Renal pelvis (tissue), 4 donors: ENCODE results near the gene RFNG. TPM values are rescaled to one million over a fixed set of nuclear protein-coding genes. Genes with fewer than 3 reads are reported as not detected.

Experiments
- DNase-seq: peaks from one replicate; pipeline ENCODE4 v3.0.0-alpha.2; 2013
- polyA plus RNA-seq, 3 donors: library from polyadenylated mRNA; unstranded; fragments of 120-200 nt; gene quantifications; one replicate each; pipeline ENCODE4 v1.2.1, GENCODE V29; 2013; ENCODE audit not compliant: insufficient read length in 3 of 3

Gene RFNG
- polyA plus RNA-seq, 3 donors, result 49.4 to 56.6 (median 54.8) TPM

- no peak for DNase-seq
Observed at GRCh38 chr17:82004517-82005455, 46.8 kb downstream of the RFNG start.

- DNase-seq, result no peak
Observed at GRCh38 chr17:82003411-82004381, 47.9 kb downstream of the RFNG start.

- DNase-seq, result no peak
Observed at GRCh38 chr17:82001571-82002056, 50.0 kb downstream of the RFNG start.

GRCh38 chr17:82000803-82001570, 50.6 kb downstream of the RFNG start:
- DNase-seq, result no peak

- DNase-seq, result no peak
Observed at GRCh38 chr17:81999976-82000802, 51.4 kb downstream of the RFNG start.

GRCh38 chr17:81999587-81999975, 52.0 kb downstream of the RFNG start:
- DNase-seq, result no peak

GRCh38 chr17:81998691-81999438, 52.7 kb downstream of the RFNG start:
- no peak for DNase-seq

GRCh38 chr17:81998212-81998611, 53.4 kb downstream of the RFNG start:
- DNase-seq, result no peak

Other genes with a start within 250 kb of the RFNG start
- gene GCGR, start 247.7 kb downstream of the RFNG start, polyA plus RNA-seq, result 10 to 100 TPM; 11.1 to 14.0 (median 12.1) TPM
- 100 to 1,000 TPM; 102 to 124 (median 122) TPM for gene MCRIP1, start 218.5 kb downstream of the RFNG start, polyA plus RNA-seq
- gene PPP1R27, start 216.8 kb downstream of the RFNG start, polyA plus RNA-seq, result under 1 TPM in 2 of 3 donors, not detected in 1; 0.14 to 0.44 TPM
- gene P4HB, start 191.3 kb downstream of the RFNG start, polyA plus RNA-seq, result 100 to 1,000 TPM; 415 to 451 (median 445) TPM
- gene ARHGDIA, start 180.5 kb downstream of the RFNG start, polyA plus RNA-seq, result 100 to 1,000 TPM; 171 to 228 (median 216) TPM
- 10 to 100 TPM; 63.3 to 93.8 (median 83.9) TPM for gene ALYREF, start 160.2 kb downstream of the RFNG start, polyA plus RNA-seq
- gene ANAPC11, start 160.1 kb downstream of the RFNG start, polyA plus RNA-seq, result 100 to 1,000 TPM in 2 of 3 donors, 10 to 100 TPM in 1; 87.9 to 118 (median 117) TPM
- 1 to 10 TPM in 1 of 3 donors, under 1 TPM in 2; 0.71 to 1.2 (median 0.76) TPM for gene NPB, start 149.6 kb downstream of the RFNG start, polyA plus RNA-seq
- 10 to 100 TPM; 49.6 to 55.1 (median 52.9) TPM for gene PCYT2, start 140.4 kb downstream of the RFNG start, polyA plus RNA-seq
- 10 to 100 TPM; 14.0 to 21.3 (median 20.6) TPM for gene SIRT7, start 133.6 kb downstream of the RFNG start, polyA plus RNA-seq
- 10 to 100 TPM; 12.9 to 14.9 (median 13.1) TPM for gene MAFG, start 124.1 kb downstream of the RFNG start, polyA plus RNA-seq
- gene PYCR1, start 114.5 kb downstream of the RFNG start, polyA plus RNA-seq, result 10 to 100 TPM; 26.8 to 38.2 (median 31.9) TPM
- under 1 TPM; 0.17 to 0.36 (median 0.24) TPM for gene MYADML2, start 104.6 kb downstream of the RFNG start, polyA plus RNA-seq
- gene NOTUM, start 90.6 kb downstream of the RFNG start, polyA plus RNA-seq, result 1 to 10 TPM; 2.1 to 4.3 (median 2.4) TPM
- 10 to 100 TPM; 37.2 to 40.1 (median 37.4) TPM for gene ASPSCR1, start 74.2 kb downstream of the RFNG start, polyA plus RNA-seq
- gene CENPX, start 28.9 kb downstream of the RFNG start, polyA plus RNA-seq, result 10 to 100 TPM; 38.7 to 51.4 (median 48.5) TPM
- 10 to 100 TPM; 15.8 to 18.1 (median 16.6) TPM for gene LRRC45, start 28.5 kb downstream of the RFNG start, polyA plus RNA-seq
- 10 to 100 TPM; 13.4 to 17.1 (median 14.6) TPM for gene RAC3, start 20.1 kb downstream of the RFNG start, polyA plus RNA-seq
- gene DCXR, start 14.1 kb downstream of the RFNG start, polyA plus RNA-seq, result 100 to 1,000 TPM in 2 of 3 donors, 10 to 100 TPM in 1; 98.3 to 138 (median 102) TPM
- 100 to 1,000 TPM; 127 to 149 (median 140) TPM for gene GPS1, start 87 bp upstream of the RFNG start, polyA plus RNA-seq
- 10 to 100 TPM; 76.8 to 96.3 (median 90.9) TPM for gene DUS1L, start 14.0 kb upstream of the RFNG start, polyA plus RNA-seq
- gene FASN, start 46.4 kb upstream of the RFNG start, polyA plus RNA-seq, result 10 to 100 TPM; 41.4 to 56.7 (median 50.1) TPM
- gene CCDC57, start 161.0 kb upstream of the RFNG start, polyA plus RNA-seq, result 10 to 100 TPM; 50.9 to 98.3 (median 89.0) TPM
- gene SLC16A3, start 177.2 kb upstream of the RFNG start, polyA plus RNA-seq, result 10 to 100 TPM; 13.6 to 15.2 (median 13.9) TPM
- gene CSNK1D, start 221.9 kb upstream of the RFNG start, polyA plus RNA-seq, result 100 to 1,000 TPM; 125 to 139 (median 134) TPM